GM18951 (cell line): ENCODE measurements around the gene IL9R.
"Not testable (repeated sequence)": the region's sequence is repeated elsewhere in the genome, so short reads cannot be mapped to it uniquely, and the experiment has no call there.

ENCODE experiments used
- POLR2A ChIP-seq: IDR thresholded peaks from 4 replicates; pipeline ENCODE4 v1.6.1; 2011; ENCODE audit warnings: mild to moderate bottlenecking; ENCODE audit not compliant: insufficient read length, insufficient read depth; ENCODE audit errors: extremely low read depth
- in situ Hi-C: fragments of 300-500 bp; cut with MboI; formaldehyde crosslinking; loops from one replicate; pipeline ENCODE4 v1.12.0; 2022; ENCODE audit warnings: low sequenced_read_pairs, mixed read lengths, inconsistent platforms; ENCODE audit not compliant: unreplicated experiment

Gene IL9R

DNA sequence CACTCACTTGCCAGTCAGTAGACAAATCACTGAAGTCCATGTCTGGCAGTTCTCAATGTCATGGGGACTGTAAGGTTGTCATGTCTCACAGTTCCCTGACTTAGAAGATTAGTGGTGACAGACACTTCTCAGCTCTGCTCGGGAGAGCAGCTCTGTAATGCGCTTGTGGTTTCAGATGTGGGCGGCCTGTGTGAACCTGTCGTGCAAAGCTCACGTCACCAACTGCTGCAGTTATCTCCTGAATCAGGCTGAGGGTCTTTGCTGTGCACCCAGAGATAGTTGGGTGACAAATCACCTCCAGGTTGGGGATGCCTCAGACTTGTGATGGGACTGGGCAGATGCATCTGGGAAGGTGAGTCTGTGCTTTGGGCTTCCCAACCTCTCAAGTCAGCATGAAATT, at the start of gene IL9R:
IL9R (plus strand) TSS at position 261 of the 400 bp plus-strand sequence; CDS start at position 325, 64 bp downstream.
- no peak for TF ChIP-seq POLR2A
- in situ Hi-C loops, result no loop called here

DNA sequence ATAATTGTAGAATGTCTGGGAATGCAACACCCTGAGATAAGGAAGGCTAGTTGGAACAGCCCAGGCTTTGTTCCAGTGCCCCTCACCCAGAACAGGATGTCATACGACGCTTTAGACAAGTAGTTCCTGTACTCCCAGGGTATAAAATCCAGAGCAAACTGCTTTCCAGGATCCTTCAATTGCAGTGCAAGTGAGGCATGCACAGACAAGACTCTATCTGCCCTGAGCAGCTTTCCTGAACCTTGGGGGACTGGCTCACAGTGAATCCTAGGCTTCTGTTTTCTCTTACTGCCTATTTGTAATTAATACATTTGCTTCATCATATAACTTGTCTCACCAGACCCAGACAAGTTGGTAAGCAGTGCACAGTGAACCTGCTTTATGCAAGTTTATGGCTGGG, 48.4 kb upstream of the IL9R start:
- in situ Hi-C loops, result no loop called here

GRCh38 chrX:155951237-155951789, 46.2 kb upstream of the IL9R start:
- no peak for TF ChIP-seq POLR2A
- in situ Hi-C loops, result no loop called here

More for the DNA sequence above, 48.4 kb upstream of the IL9R start:
- no peak for TF ChIP-seq POLR2A

- TF ChIP-seq POLR2A, result no peak
- in situ Hi-C loops, result no loop called here
Measured at GRCh38 chrX:155953055-155953454, 44.4 kb upstream of the IL9R start.

- in situ Hi-C loops, result no loop called here
- no peak for TF ChIP-seq POLR2A
Measured at GRCh38 chrX:155954793-155955192, 42.7 kb upstream of the IL9R start.

DNA sequence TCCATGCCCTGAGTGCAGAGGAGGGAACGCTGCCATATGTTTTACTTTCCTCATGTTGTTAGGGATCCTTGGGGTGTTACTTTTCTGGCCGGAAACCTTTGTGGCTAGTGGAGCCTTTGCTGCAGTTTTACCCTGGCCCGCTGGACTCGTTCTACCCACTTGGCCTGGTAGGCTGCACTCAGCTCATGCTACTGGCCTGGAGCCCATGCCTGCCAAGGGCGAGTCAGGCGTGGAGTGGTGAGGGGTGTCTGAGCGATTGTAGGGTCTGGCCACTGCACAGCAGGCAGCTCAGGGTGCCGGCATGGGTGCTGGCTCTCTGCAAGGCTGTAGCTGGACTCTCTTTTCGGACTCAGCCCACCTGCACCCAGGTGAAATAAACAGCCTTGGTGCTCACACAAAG, 41.4 kb upstream of the IL9R start:
- in situ Hi-C loops, result no loop called here

GRCh38 chrX:155956649-155957048, 40.8 kb upstream of the IL9R start:
- TF ChIP-seq POLR2A, result no peak
- in situ Hi-C loops, result no loop called here

More for the DNA sequence above, 41.4 kb upstream of the IL9R start:
- TF ChIP-seq POLR2A, result no peak

DNA sequence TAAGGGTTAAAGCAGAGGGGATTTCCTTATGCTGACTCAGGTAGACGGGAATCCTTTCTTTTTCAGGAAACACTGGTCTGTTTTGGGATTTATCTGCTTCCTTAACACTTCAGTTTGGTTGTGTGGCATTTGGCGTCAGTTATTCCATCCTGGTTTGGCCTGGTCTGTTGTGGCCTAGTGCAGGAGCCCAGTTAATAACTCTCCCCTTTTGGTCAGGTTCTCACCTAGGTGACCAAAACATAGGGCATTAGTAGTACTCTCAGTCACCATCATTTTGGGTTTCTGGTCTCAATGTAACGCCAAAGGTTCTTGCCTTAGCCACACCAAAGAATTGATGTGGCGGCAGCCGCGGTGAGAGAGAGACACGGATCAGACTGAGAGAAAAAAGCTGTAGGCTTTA, 39.7 kb upstream of the IL9R start:
- TF ChIP-seq POLR2A, result no peak
- in situ Hi-C loops, result no loop called here

DNA sequence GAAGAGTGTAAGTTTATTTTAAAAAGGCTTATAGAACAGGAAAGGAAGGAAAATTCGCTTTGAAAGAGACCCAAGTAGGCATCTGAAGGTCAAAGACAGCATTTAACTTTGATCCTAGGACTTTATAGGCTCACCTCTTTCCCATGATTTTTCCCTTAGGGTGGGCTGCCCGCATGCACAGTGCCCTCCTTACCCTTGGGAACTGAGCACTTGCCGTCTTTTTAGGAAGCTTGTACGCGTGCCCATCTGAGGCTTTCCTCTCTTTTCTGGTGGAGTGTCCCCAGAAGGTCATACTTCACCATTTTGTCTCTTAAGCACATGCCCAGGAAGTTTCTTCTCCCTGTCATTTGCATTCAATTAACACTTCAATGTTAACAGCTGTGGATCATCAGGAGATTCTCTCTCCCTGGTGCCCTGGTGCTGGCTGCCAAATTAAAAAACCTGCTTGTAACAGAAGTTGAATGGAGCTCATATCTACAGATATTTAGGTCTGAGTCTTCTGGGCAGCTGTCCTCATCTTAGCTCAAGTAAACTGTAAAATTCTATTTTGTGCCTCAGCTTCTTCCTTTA, 38.4 kb upstream of the IL9R start:
- no peak for TF ChIP-seq POLR2A
- in situ Hi-C loops, result no loop called here

DNA sequence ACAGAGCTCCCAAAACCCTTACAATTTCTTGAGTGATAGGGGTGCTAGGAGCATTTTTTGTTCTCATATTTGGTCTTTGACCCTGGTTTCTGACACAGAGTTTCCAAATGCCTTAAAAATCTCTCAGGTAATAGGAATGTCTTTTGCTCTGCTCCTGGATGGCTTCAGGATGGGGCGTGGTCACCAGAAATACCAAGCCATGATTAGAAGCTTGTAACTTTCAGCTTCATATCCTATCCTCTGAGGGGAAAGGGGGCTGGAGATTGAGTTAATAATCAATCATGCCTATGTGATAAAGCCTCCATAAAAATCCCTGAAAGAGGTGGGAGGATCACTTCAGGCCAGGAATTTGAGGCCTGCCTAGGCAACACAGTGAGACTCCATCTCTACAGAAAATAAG, 34.6 kb upstream of the IL9R start:
- in situ Hi-C loops, result no loop called here
- no peak for TF ChIP-seq POLR2A

GRCh38 chrX:155966876-155967275, 30.6 kb upstream of the IL9R start:
- in situ Hi-C loops, result no loop called here
- no peak for TF ChIP-seq POLR2A

GRCh38 chrX:155967653-155968325, 29.7 kb upstream of the IL9R start:
- TF ChIP-seq POLR2A, result no peak
- in situ Hi-C loops, result no loop called here

DNA sequence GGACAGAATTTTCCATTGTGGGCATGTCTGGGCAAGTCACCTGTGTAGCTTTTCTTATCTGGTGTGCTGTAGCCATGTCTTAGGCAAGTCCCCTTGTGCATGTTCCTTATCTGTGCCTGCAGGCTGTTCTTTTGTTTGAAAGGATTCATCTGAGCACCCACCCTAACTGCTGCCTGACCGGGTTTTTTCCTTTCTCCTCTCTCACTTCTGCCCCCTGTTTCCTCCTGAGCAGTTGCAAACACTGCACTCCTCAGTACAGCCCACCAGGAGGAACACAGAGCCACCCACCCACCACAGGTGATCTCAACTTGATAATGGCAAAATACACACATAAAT, 29.2 kb upstream of the IL9R start:
- TF ChIP-seq POLR2A, result no peak
- in situ Hi-C loops, result no loop called here

- no peak for TF ChIP-seq POLR2A
- in situ Hi-C loops, result no loop called here
Measured at GRCh38 chrX:155968791-155969190, 28.7 kb upstream of the IL9R start.

DNA sequence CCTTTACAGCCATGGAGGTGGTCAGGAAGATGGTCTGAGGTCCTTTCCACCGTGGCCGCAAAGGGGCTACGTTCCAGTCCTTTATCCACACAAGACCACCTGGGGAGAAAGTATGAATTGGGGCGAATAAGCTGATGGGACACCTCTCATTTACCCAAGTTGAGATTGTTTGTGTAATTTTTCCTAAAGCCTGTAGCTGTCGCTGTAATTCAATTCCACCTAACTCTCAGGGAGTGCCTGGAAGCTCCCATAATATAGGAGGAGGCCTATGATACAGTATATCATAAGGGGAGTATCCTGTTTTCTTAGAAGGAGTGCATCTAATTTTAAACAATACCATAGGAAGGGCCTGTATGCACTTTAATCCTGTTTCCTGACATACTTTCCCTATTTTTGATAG, 25.8 kb upstream of the IL9R start:
- in situ Hi-C loops, result not testable (repeated sequence)

DNA sequence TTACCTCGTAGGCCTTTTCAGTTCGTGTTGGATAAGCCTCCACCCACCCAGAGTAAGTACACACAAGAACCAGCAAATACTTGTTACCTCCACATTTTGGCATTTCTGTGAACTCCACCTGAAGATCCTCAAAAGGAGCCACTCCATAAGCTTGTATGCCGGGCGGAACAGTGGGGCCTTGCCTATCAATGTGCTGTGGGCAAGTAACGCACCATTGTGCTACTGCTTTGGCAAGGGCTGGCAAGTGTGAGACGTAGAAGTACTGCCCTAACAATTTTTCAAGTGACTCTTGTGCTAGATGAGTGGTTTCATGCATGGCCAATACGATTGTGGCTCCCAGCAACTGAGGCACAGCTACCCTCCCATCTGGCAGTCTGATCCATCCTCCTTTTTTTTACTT, 25.3 kb upstream of the IL9R start:
- in situ Hi-C loops, result not testable (repeated sequence)
